LoVo (cell line): ENCODE data around the gene TRIM32.
"Not testable (repeated sequence)": the region's sequence is repeated elsewhere in the genome, so short reads cannot be mapped to it uniquely, and the experiment has no call there.

Experiments
- DNase-seq: peaks from one replicate; pipeline ENCODE4 v3.0.0-alpha.2; 2016; ENCODE audit warnings: low spot score

TRIM32 gene

DNA sequence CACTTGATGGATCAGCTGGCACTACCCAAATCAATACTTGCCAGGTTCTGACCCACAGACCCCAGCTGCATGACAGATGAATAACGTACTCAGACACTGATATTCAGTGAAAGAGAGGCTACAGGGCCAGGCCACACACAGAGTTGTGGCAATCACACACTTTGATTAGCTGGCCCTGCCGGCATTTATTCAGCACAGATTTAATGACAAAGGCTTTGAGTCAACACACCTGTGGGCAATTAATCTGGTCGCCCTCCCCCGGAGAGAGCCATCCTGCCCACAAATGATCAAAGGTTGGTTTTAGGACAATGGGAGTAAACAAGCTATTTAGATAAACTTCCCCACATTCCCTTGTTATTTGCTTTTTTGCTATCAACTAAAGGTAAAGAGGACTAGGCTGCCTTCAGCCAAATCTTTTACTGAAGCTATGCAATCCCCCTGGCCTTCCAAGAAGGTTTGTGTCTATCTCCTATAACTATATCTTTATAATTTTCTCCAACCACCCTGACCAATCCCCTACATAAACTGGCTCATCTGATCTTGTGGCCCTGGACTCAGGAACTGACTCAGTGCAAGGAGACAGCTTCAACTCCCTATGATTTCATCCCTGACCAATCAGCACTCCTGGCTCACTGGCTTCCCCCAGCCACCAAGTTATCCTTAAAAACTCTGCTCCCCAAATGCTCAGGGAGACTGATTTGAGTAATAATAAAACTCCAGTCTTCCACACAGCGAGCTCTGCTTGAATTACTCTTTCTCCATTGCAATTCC is 12.7 kb upstream of the TRIM32 start:
- DNase-seq, result no peak

GRCh38 chr9:116683535-116683934 is 3.6 kb upstream of the TRIM32 start:
- DNase-seq, result no peak

DNA sequence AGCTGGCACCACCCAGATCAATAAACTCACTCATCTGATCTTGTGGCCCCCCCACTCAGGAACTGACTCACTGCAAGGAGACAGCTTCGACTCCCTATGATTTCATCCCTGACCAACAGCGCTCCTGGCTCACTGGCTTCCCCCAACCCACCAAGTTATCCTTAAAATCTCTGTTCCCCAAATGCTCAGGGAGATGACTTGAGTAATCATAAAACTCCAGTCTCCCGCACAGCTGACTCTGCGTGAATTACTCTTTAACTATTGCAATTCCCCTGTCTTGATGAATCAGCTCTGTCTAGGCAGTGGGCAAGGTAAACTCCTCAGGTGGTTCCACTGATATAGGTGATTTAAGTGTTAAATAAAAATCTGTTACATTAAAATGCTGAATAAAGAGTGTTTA is 1.9 kb upstream of the TRIM32 start:
- no peak for DNase-seq

GRCh38 chr9:116686135-116686534 is 970 bp upstream of the TRIM32 start:
- peak; percentile 9 for DNase-seq

- DNase-seq, result no peak
These were observed 422 bp upstream of the TRIM32 start for GRCh38 chr9:116686693-116687073.

GRCh38 chr9:116687754-116688135 is 640 bp downstream of the TRIM32 start:
- DNase-seq, result no peak

DNA sequence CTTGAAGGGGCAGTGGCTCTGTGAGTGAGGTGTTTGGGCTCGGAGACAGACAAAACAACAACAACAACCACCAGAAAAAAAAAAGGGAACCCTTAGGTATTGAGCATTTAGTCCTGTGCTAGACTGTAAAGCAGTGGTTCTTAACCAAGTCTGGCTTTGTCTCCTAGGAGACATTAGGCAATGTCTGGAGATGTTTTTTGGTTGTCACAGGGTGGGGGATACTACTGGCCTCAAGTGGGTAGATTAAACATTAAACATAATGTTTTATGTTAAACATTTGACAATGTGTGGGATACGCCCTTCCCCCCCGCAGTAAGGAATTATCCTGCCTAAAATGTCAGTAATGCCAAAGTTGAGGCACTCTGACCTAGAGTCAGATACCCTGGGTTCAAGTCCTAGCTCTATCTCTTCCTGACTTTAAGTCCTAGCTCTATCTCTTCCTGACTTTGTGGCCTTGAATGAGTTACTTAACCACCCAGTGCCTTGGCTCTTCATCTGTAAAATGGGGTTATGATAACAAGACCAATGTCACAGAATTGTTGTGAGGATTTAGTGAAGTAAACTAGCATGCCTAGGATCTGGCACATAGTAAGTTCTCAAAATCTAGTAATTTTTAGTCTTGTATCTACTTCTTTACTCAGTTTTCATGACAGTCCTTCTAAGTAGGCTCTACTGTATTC is 1.8 kb downstream of the TRIM32 start:
- DNase-seq, result no peak

DNA sequence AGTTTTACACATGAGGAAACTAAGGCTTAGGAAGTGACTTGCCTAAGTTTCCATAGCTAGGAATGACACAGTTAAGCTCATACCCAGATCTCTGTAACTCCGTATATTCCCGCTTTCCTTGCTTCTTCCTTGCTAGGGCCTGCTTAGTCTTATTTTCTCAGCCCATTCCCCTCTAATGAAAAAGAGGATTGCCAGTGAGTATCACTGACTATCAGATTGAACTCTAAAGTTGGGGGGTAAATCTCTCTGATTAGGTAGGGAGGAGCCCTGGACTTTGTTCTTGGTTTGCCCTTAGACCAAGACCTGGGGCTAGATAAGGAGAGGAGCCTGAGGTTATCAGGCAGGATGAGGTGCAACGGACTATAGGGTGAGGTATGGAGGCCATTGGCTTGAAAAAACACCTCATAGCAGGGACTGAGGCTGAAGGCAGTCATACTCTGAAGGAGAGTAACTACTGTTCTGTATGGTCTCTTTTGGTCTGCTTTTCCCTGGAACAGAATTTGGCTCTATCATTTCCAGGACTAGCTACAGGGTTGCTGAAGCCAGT is 2.5 kb downstream of the TRIM32 start:
- no peak for DNase-seq

GRCh38 chr9:116690805-116691204 is 3.7 kb downstream of the TRIM32 start:
- DNase-seq, result not testable (repeated sequence)

DNA sequence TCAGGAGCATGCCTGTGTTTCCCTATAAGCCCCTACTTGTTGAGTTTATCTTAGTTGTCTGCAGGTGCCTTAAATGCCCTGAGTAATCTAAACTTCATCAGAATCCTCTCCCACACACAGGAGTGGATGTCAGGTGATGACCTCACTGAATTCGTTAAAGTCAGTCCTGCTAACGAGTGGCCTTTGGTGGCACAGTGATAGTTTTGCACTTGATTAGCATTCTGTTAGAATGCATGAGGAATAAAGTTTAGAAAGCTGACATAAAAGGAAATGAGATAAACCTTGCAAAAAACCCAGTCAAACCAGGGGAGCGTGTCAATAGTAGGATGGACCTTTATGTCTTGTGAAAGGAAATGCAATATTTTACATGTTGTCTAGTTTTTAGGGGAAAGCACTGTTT is 4.5 kb downstream of the TRIM32 start:
- DNase-seq, result no peak

DNA sequence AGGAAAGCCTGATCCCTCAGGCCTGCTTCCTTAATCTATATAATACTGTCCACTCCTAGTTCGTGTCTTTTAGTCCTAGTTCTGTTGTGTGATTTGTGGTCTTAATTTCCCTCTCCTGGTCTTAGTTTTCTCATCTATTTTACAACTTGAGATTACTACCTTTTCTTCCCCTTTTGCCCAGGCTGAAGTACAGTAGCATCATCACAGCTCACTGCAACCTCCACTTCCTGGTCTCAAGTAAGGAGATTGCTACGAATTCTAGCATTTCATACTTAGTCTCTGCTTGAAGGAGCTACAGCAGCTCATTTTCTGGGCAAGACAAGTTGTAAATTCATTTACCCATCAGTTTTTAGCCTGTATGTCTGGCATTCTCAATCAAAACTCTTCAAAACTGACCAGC is 5.5 kb downstream of the TRIM32 start:
- no peak for DNase-seq

DNA sequence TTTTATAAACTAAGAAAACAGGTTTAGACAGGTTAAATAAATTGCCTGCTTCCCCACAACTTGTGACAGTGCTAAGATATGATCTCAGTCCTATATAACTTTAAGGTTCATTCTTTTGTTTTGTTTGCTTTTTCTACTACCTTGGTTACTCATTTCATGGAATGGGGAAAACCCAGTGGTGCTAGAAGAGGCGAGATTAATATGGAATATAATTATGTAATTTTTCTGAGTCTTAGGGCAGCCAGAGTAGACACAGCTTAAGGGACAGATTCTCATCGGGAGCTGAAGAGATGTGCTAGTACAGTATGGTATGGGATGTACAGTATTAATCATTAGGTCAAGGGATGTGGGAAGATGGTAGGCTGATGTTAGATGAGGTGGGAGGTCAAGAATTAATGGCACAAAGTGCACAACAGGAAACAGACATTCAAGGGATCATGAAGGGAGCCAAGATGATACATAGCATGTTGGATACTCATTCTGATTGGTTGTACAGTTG is 6.2 kb downstream of the TRIM32 start:
- DNase-seq, result no peak

DNA sequence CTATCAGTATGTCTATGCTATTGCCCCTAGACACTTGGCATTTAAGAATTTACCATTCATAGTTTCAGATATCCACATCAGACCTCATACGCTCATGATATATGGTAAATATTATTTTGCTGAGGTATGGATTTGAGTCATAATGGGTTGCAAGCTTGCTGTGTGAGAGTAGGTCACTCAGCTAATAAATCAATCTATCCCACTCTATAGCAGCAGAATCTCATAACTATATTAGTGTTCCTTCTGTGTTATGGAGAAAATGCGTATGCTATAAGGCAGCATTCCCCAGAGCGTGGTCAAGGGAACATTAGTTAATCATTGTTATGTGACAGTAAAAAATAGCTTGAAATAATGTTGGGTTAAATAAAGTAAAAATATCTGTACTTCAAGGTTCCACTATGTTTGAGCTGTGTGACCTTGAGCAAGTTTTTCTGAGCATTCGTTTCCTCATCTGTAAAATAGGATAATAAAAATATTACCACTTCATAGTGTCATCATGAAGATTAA is 7.7 kb downstream of the TRIM32 start:
- no peak for DNase-seq

GRCh38 chr9:116695438-116695837 is 8.3 kb downstream of the TRIM32 start:
- DNase-seq, result no peak

DNA sequence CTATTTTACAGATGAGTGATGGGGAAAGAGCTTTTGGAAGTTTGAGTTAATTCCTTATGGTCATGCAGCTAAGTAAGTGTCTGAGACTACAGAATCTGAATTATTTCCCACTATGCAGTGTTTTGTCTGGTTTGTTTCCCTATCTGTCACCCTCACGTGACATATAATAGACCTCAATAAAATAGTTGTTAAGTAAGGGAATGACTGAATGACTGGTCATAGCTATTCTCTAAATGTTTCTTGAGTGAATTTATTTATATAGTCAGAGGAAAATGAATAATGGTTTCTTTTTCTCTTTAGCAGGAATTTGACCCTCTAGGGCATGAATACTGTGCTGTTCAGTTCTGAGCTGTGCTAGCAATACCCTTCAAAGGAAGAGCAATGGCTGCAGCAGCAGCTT is 10.3 kb downstream of the TRIM32 start:
- DNase-seq, result no peak

DNA sequence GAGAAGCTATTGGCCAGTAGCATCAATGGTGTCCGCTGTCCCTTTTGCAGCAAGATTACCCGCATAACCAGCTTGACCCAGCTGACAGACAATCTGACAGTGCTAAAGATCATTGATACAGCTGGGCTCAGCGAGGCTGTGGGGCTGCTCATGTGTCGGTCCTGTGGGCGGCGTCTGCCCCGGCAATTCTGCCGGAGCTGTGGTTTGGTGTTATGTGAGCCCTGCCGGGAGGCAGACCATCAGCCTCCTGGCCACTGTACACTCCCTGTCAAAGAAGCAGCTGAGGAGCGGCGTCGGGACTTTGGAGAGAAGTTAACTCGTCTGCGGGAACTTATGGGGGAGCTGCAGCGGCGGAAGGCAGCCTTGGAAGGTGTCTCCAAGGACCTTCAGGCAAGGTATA is 10.8 kb downstream of the TRIM32 start:
- DNase-seq, result no peak

DNA sequence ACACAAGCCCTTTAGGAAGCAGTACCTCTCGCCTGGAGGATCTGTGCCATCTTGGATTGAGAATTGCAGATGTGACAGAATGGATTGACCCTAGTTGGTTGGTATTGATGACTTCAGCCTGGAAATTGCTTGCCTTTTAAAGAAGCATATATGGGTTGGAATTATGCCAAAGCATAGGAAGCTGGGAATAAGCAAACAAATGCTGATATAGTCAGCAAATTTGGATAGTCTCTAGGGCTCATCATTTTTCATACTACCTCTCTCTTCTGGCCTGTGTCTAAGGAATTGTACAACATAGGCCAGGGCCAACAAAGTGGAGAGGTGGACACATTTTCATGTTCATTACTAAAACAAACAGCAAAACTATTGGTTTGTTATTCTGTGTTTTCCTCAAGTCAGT is 13.2 kb downstream of the TRIM32 start:
- no peak for DNase-seq

- DNase-seq, result no peak
These were observed 14.1 kb downstream of the TRIM32 start for GRCh38 chr9:116700882-116701865.

GRCh38 chr9:116701940-116702642 is 15.0 kb downstream of the TRIM32 start:
- no peak for DNase-seq

- DNase-seq, result no peak
These were observed 16.5 kb downstream of the TRIM32 start for GRCh38 chr9:116703634-116704033.

DNA sequence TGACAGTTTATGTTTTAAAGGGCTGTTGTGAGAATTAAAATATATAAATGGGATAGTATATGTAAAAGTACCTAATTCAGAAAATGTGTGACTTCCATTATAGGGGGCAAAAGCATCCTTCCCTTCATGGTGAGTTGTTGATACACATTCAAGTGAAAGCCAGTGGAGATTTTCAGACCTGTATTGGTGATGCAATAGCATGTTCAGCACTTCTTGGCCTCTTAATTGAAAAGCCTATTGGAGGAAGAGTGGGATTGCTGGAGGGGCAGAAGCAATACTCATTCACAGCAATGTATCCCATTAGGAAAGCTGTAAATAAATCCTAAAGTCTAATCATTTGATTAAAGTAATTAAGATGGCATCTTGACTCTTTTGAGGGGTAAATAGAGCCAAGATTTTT is 17.4 kb downstream of the TRIM32 start:
- no peak for DNase-seq
